T-cell (primary cell): ENCODE results near the gene AADACL2. TPM values are rescaled to one million over a fixed set of nuclear protein-coding genes. Genes with fewer than 3 reads are reported as not detected.

Source experiments
- ATAC-seq, 4 experiments: fragments of 200-7000 bp in 3 of 4; fragments of 150-1000 bp in 1 of 4; cut with Tn5 transposase; replicated peaks in 1 of 4; 1 replicate in 3 of 4; 2 replicates in 1 of 4; pipeline ENCODE4 v1.10.0; 2021; ENCODE audit warnings: moderate library complexity in 3 of 4, mild to moderate bottlenecking in 2 of 4, moderate number of reproducible peaks in 1 of 4
- CTCF ChIA-PET, 2 donors: fragments of 300-600 bp; sonication (Branson Sonifier 250); formaldehyde crosslinking; loops; one replicate each; lab custom pipeline; 2022; ENCODE audit warnings: antibody characterized with exemption in 2 of 2; lab: Charles Lee
- POLR2A ChIA-PET, 2 donors: fragments of 300-600 bp; sonication (Branson Sonifier 250); formaldehyde crosslinking; loops; one replicate each; lab custom pipeline; 2022; ENCODE audit warnings: antibody characterized with exemption in 2 of 2; lab: Charles Lee
- DNase-seq, 35 experiments: peaks; one replicate each; pipeline versions ENCODE4 v3.0.0 to v3.0.0-alpha.2; 2013 to 2023
- H3K27ac ChIP-seq: one replicate; pipeline ENCODE4 v1.5.1; 2013; ENCODE audit warnings: low read length
- H3K27me3 ChIP-seq, 2 experiments: replicated peaks in 1 of 2; 1 replicate in 1 of 2; 2 replicates in 1 of 2; pipeline versions ENCODE4 v1.6.1 to v1.7.0; 2013; ENCODE audit warnings: low read length in 1 of 2, mixed read lengths in 1 of 2; ENCODE audit not compliant: control insufficient read depth in 2 of 2, insufficient read depth in 2 of 2; ENCODE audit errors: extremely low read depth in 1 of 2
- H3K36me3 ChIP-seq, 2 donors: 1 replicate in 1 of 2; 2 replicates in 1 of 2; pipeline versions ENCODE4 v1.6.1 to v1.7.0; 2013; ENCODE audit warnings: low read length in 1 of 2; ENCODE audit not compliant: control insufficient read depth in 2 of 2, insufficient read depth in 1 of 2; ENCODE audit errors: extremely low read depth in 1 of 2
- H3K4me1 ChIP-seq, 2 experiments: 1 replicate in 1 of 2; 2 replicates in 1 of 2; pipeline versions ENCODE4 v1.6.1 to v1.7.0; 2013; ENCODE audit warnings: low read length in 2 of 2, mixed read lengths in 1 of 2; ENCODE audit not compliant: insufficient read depth in 2 of 2, control insufficient read depth in 1 of 2; ENCODE audit errors: extremely low read depth in 1 of 2
- H3K4me3 ChIP-seq, 2 donors: 1 replicate in 1 of 2; 2 replicates in 1 of 2; pipeline versions ENCODE4 v1.5.1 to v1.7.0; 2013; ENCODE audit warnings: mild to moderate bottlenecking in 2 of 2, low read length in 1 of 2, moderate library complexity in 1 of 2; ENCODE audit not compliant: control insufficient read depth in 1 of 2; ENCODE audit errors: extremely low read depth in 1 of 2
- H3K9me3 ChIP-seq: 2 replicates; pipeline ENCODE4 v1.7.0; 2013
- H3K27ac Mint-ChIP-seq, 2 donors: one replicate each; pipeline ENCODE4 v1.8.0; 2020 to 2021; ENCODE audit warnings: mild to moderate bottlenecking in 2 of 2, mixed read lengths in 2 of 2
- H3K27me3 Mint-ChIP-seq, 2 donors: one replicate each; pipeline ENCODE4 v1.8.0; 2021 to 2022; ENCODE audit warnings: mixed read lengths in 2 of 2
- H3K36me3 Mint-ChIP-seq: one replicate; pipeline ENCODE4 v1.8.0; 2021; ENCODE audit warnings: mixed read lengths
- H3K4me1 Mint-ChIP-seq, 3 donors: one replicate each; pipeline ENCODE4 v1.8.0; 2020 to 2022; ENCODE audit warnings: mixed read lengths in 3 of 3, mild to moderate bottlenecking in 1 of 3
- H3K4me3 Mint-ChIP-seq, 3 donors: one replicate each; pipeline ENCODE4 v1.8.0; 2020 to 2022; ENCODE audit warnings: mild to moderate bottlenecking in 3 of 3, mixed read lengths in 3 of 3, moderate library complexity in 3 of 3
- H3K9me3 Mint-ChIP-seq, 3 donors: one replicate each; pipeline ENCODE4 v1.8.0; 2020 to 2022; ENCODE audit warnings: mixed read lengths in 3 of 3
- WGBS: methylation state at CpG from one replicate; pipeline ENCODE4 v1.1.5; 2013; ENCODE audit warnings: missing lambda C conversion rate; ENCODE audit not compliant: insufficient coverage; 5-methylcytosine and 5-hydroxymethylcytosine counted together
- total RNA-seq, 35 experiments: library from RNA in 6 of 35; stranded (reverse) in 6 of 35; fragments of 120-200 nt in 1 of 35; gene quantifications; one replicate each; pipeline versions ENCODE4 v1.2.1 to v1.2.4 and lab custom pipeline; 2013 to 2026

The AADACL2 gene
- total RNA-seq, 5 donors from 2014 or later (not counting 1 experiment from before 2014, with no cell fraction given), result not detected

DNA sequence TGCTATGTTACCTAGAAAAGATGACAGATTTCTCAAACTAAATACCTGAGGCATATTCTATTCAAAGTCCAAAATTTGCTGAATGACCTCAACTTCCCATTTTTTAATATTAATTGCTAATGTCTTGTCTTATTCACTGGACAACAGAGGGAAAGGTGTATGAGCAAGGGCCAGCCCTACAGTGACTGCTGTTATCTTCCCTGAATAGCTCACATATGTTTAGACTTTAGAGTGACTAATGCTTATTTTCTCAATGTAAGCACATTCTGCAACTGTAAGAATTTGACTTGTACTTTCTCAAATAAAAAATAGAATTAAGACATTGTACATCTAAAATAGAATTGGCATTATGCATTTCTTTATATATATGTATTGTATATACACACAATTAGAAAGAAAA, 26.5 kb upstream of the AADACL2 start:
- no peak for ATAC-seq
- H3K27ac Mint-ChIP-seq, result no peak overlapping the region
- POLR2A ChIA-PET, result interaction anchor here in 1 of 2 donors (0.7 kb wide), 1 partner anchor 121 kb away, joined by 3 read pairs; no protein-coding TSS in a partner anchor

DNA sequence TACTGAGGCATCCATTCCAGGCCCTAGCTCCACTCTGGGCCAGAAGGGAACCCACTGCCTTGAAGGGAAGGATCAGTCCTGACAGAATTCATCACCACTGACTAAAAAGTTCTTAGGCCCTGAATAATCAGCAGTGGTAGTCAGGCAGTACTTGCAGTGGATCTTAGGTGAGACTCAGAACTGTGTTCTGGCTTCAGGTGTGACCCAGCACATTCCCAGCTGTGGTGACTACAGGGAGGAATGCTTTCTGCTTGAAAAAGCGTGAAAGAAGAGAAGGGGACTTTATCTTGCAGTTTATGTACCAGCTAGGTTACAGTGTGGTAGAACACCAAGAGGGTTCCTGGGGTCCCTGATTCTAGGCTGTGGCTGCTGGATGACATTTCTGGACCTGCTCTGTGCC, 24.9 kb upstream of the AADACL2 start:
- no peak overlapping the region for H3K27ac Mint-ChIP-seq
- H3K27me3 ChIP-seq, result peaks cover 0 to 3% of the 10 kb centered on the region in 2 experiments
- H3K27me3 Mint-ChIP-seq, result peaks cover 6 to 7% of the 10 kb centered on the region in 2 donors
- ChIA-PET POLR2A (no interaction called here), CTCF (no interaction called here)
- no peaks in the 10 kb centered on the region for H3K4me1 ChIP-seq
- H3K9me3 Mint-ChIP-seq, result peaks cover 6 to 17% (median 13%) of the 10 kb centered on the region in 3 donors
- no peaks in the 10 kb centered on the region for H3K9me3 ChIP-seq
- H3K27ac ChIP-seq, result no peak overlapping the region
- ATAC-seq, result no peak
- no peaks in the 10 kb centered on the region for H3K36me3 Mint-ChIP-seq
- H3K4me1 Mint-ChIP-seq, result no peaks in the 10 kb centered on the region
- H3K4me3 ChIP-seq, result no peak overlapping the region
- H3K4me3 Mint-ChIP-seq, result no peak overlapping the region
- no peaks in the 10 kb centered on the region for H3K36me3 ChIP-seq
- 57% methylated on average over 1 of the region's 1 CpG for WGBS
- DNase-seq, result no peak

More for the DNA sequence above, 26.5 kb upstream of the AADACL2 start:
- no peak overlapping the region for H3K4me3 ChIP-seq
- H3K27me3 Mint-ChIP-seq, result peaks cover 6 to 7% of the 10 kb centered on the region in 2 donors
- H3K36me3 Mint-ChIP-seq, result no peaks in the 10 kb centered on the region
- H3K4me1 ChIP-seq, result no peaks in the 10 kb centered on the region
- no peak for DNase-seq
- no peaks in the 10 kb centered on the region for H3K4me1 Mint-ChIP-seq
- H3K4me3 Mint-ChIP-seq, result no peak overlapping the region
- H3K36me3 ChIP-seq, result no peaks in the 10 kb centered on the region
- peaks cover 3 to 7% (median 3%) of the 10 kb centered on the region in 3 donors for H3K9me3 Mint-ChIP-seq
- H3K9me3 ChIP-seq, result no peaks in the 10 kb centered on the region
- no peak overlapping the region for H3K27ac ChIP-seq
- H3K27me3 ChIP-seq, result peaks cover 0 to 3% of the 10 kb centered on the region in 2 experiments
- CTCF ChIA-PET, result no interaction called here

DNA sequence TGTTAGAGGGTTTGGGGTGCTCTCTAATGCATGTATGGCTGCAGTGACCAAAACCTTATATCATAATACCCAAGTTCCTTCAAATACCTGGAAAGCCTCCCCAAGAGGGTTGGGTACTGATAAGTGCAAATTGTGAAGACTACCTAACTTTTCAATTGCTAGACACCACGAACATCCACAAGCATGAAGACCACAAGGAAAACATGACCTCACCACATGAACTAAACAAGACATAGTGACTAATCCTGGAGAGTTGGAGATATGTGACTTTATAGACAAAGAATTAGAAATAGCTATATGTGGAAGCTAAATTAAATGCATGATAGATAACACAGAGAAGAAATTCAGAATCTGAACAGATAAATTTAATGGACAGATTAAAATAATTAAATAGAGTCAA, 23.9 kb upstream of the AADACL2 start:
- H3K4me1 ChIP-seq, result no peaks in the 10 kb centered on the region
- H3K27me3 ChIP-seq, result peaks cover 0 to 3% of the 10 kb centered on the region in 2 experiments
- Mint-ChIP-seq H3K27ac (no peak overlapping the region), H3K4me3 (no peak overlapping the region), H3K9me3 (peaks cover 6 to 20% (median 15%) of the 10 kb centered on the region in 3 donors), H3K36me3 (no peaks in the 10 kb centered on the region), H3K27me3 (peaks cover 2 to 6% of the 10 kb centered on the region in 2 donors), H3K4me1 (no peaks in the 10 kb centered on the region)
- DNase-seq (no peak), ATAC-seq (no peak)
- no peak overlapping the region for H3K27ac ChIP-seq
- POLR2A ChIA-PET, result no interaction called here
- H3K9me3 ChIP-seq, result no peaks in the 10 kb centered on the region
- no peak overlapping the region for H3K4me3 ChIP-seq
- H3K36me3 ChIP-seq, result no peaks in the 10 kb centered on the region
- no CpG with 5 or more reads among the region's 1 CpG for WGBS
- CTCF ChIA-PET, result no interaction called here

DNA sequence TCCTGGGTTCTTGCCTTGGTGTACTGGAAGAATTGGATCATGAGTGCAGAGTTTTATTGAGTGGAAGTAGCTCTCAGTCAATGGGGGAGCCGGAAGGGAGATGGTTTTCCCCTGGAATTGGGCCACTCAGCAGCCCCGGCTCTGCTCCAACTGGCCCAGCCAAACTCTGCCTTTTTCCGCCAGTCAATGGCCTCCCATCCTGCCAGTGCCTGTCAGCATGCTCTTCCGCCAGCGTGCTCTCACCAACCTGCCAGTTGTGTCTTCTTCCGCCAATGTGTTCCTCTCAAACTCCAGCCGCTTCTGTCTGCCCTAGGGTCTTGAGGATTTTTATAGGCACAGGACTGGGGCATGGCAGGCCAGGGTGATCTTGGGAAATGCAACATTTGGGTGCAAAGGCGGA, 12.4 kb upstream of the AADACL2 start:
- H3K36me3 Mint-ChIP-seq, result no peaks in the 10 kb centered on the region
- 96% methylated on average over 7 of the region's 8 CpGs for WGBS
- DNase-seq, result no peak
- no peaks in the 10 kb centered on the region for H3K4me1 Mint-ChIP-seq
- CTCF ChIA-PET, result no interaction called here
- H3K9me3 Mint-ChIP-seq, result peaks cover 2 to 14% (median 6%) of the 10 kb centered on the region in 3 donors
- ATAC-seq, result no peak
- peaks cover 0 to 5% of the 10 kb centered on the region in 2 donors for H3K27me3 Mint-ChIP-seq
- POLR2A ChIA-PET, result no interaction called here
- H3K27me3 ChIP-seq, result peaks cover 0 to 8% of the 10 kb centered on the region in 2 experiments
- no peak overlapping the region for H3K27ac Mint-ChIP-seq
- no peaks in the 10 kb centered on the region for H3K36me3 ChIP-seq
- H3K9me3 ChIP-seq, result no peaks in the 10 kb centered on the region
- H3K4me1 ChIP-seq, result no peaks in the 10 kb centered on the region
- no peak overlapping the region for H3K4me3 ChIP-seq
- H3K4me3 Mint-ChIP-seq, result no peak overlapping the region
- no peak overlapping the region for H3K27ac ChIP-seq

DNA sequence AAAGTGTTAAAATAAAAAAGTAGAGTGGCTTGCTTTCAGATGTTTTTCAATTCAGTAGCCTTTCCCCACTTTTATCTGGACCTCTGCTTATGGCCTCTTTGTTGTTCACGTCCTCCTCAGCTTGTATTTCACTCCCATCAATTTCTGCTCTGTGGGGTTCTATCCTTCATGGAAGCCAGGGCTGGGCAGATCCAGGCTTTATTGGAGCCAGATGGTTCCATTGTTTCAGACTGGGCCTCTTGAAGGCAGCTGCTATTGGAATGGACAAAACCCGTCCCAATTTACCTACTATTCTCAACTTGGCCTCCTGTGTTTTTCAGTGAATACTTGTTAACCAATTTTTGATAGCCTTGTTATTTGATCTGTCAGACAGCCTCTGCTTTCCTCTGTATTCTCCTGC, 10.9 kb upstream of the AADACL2 start:
- peaks cover 2 to 15% (median 3%) of the 10 kb centered on the region in 3 donors for H3K9me3 Mint-ChIP-seq
- no peaks in the 10 kb centered on the region for H3K4me1 ChIP-seq
- H3K4me3 ChIP-seq, result no peak overlapping the region
- H3K9me3 ChIP-seq, result no peaks in the 10 kb centered on the region
- POLR2A ChIA-PET, result no interaction called here
- WGBS, result no CpG with 5 or more reads among the region's 2 CpGs
- H3K36me3 ChIP-seq, result no peaks in the 10 kb centered on the region
- peaks cover 0 to 8% of the 10 kb centered on the region in 2 experiments for H3K27me3 ChIP-seq
- no peak for ATAC-seq
- no peaks in the 10 kb centered on the region for H3K4me1 Mint-ChIP-seq
- H3K4me3 Mint-ChIP-seq, result no peak overlapping the region
- H3K27ac Mint-ChIP-seq, result no peak overlapping the region
- H3K27me3 Mint-ChIP-seq, result peaks cover 1 to 5% of the 10 kb centered on the region in 2 donors
- H3K27ac ChIP-seq, result no peak overlapping the region
- no peaks in the 10 kb centered on the region for H3K36me3 Mint-ChIP-seq
- no peak for DNase-seq
- CTCF ChIA-PET, result no interaction called here

DNA sequence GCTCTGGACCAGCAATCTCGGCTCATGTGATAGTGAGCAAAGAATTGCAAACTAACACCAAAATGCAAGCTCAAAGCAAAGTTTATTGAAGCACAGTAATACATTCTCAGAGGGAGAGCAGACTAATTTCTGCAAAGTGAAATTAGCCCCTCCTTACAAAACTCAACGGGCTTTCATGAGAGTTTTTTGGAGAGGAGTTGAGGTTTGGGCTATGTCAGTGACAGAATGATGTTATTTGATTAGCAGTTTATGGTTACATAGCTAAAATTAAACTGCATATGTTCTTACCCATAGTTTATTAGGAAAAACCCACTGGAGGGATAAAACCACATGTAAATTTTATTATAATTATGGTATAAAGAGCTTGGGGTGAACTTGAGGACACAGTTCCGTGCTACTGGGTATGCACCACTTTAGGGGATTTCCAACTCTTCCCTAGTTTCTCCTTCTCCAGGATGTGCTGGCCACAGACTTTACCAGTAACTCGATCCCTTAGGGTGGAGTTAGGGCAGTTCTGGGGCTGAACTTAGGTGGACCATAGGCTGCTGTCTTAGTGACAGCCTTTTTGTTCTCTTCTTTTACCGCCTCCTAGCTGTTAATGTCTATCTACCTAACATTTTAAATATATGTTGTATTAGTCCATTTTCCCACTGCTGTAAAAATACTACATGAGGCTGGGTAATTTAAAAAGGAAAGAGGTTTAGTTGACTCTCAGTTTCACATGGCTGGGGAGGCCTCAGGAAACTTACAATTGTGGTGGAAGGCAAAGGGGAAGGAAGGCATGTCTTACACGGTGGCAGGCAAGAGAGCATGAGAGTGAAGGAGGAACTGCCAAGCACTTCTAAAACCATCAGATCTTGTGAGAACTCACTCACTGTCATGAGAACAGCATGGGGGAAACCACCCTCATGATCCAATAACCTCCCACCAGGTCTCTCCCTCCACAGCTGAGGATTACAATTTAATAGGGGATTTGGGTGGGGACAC, 8.9 kb upstream of the AADACL2 start:
- ATAC-seq (no peak), DNase-seq (no peak)
- no peak overlapping the region for H3K4me3 ChIP-seq
- Mint-ChIP-seq H3K4me1 (no peaks in the 10 kb centered on the region), H3K4me3 (no peak overlapping the region), H3K36me3 (no peaks in the 10 kb centered on the region), H3K9me3 (peaks cover 2 to 15% (median 3%) of the 10 kb centered on the region in 3 donors), H3K27me3 (peaks cover 5 to 10% of the 10 kb centered on the region in 2 donors), H3K27ac (no peak overlapping the region)
- WGBS, result no CpG with 5 or more reads among the region's 6 CpGs
- H3K4me1 ChIP-seq, result no peaks in the 10 kb centered on the region
- H3K27me3 ChIP-seq, result peaks cover 0 to 8% of the 10 kb centered on the region in 2 experiments
- H3K9me3 ChIP-seq, result no peaks in the 10 kb centered on the region
- no peaks in the 10 kb centered on the region for H3K36me3 ChIP-seq
- ChIA-PET POLR2A (no interaction called here), CTCF (no interaction called here)
- no peak overlapping the region for H3K27ac ChIP-seq
